CD14-positive monocyte (primary cell): ENCODE results near the gene PRMT5. TPM values are rescaled to one million over a fixed set of nuclear protein-coding genes. Genes with fewer than 3 reads are reported as not detected.

ENCODE experiments used
- DNase-seq, 3 donors: peaks; one replicate each; pipeline ENCODE4 v3.0.0-alpha.2; 2011 to 2022
- H2AFZ ChIP-seq: 2 replicates; pipeline ENCODE4 v1.6.0; 2012; ENCODE audit warnings: mild to moderate bottlenecking, low read depth, low read length, inconsistent platforms; ENCODE audit not compliant: insufficient read depth, poor library complexity, severe bottlenecking
- H3K27ac ChIP-seq, 2 donors: 1 replicate in 1 of 2; 2 replicates in 1 of 2; pipeline ENCODE4 v1.5.1; 2012 to 2013; ENCODE audit warnings: low read length in 2 of 2, control low read depth in 1 of 2, inconsistent platforms in 1 of 2, low read depth in 1 of 2, mild to moderate bottlenecking in 1 of 2
- H3K27me3 ChIP-seq, 2 donors: one replicate each; pipeline versions ENCODE4 v1.6.0 to v1.6.1; 2011 to 2013; ENCODE audit warnings: low read length in 2 of 2; ENCODE audit not compliant: control insufficient read depth in 2 of 2, insufficient read depth in 2 of 2
- H3K36me3 ChIP-seq, 2 donors: replicated peaks in 1 of 2; 1 replicate in 1 of 2; 2 replicates in 1 of 2; pipeline versions ENCODE4 v1.5.1 to v1.6.1; 2012 to 2013; ENCODE audit warnings: low read length in 2 of 2, control low read depth in 1 of 2, inconsistent platforms in 1 of 2, mild to moderate bottlenecking in 1 of 2; ENCODE audit not compliant: insufficient read depth in 2 of 2, control insufficient read depth in 1 of 2
- H3K4me1 ChIP-seq, 2 donors: 1 replicate in 1 of 2; 2 replicates in 1 of 2; pipeline versions ENCODE4 v1.5.1 to v1.6.1; 2012 to 2013; ENCODE audit warnings: low read length in 2 of 2, control low read depth in 1 of 2, inconsistent platforms in 1 of 2, mild to moderate bottlenecking in 1 of 2, moderate library complexity in 1 of 2; ENCODE audit not compliant: insufficient read depth in 2 of 2, control insufficient read depth in 1 of 2
- H3K4me2 ChIP-seq: replicated peaks from 2 replicates; pipeline ENCODE3; 2012; ENCODE audit warnings: low read length, moderate library complexity, mild to moderate bottlenecking; ENCODE audit not compliant: poor library complexity, severe bottlenecking; ENCODE audit errors: extremely low read depth
- H3K4me3 ChIP-seq, 3 experiments: fragments of 200-600 bp in 1 of 3; sonication (generic) in 1 of 3; replicated peaks in 1 of 3; 1 replicate in 2 of 3; 2 replicates in 1 of 3; pipeline ENCODE4 v1.5.1; 2011 to 2013; ENCODE audit warnings: low read length in 3 of 3, mild to moderate bottlenecking in 3 of 3, control low read depth in 2 of 3, low read depth in 2 of 3, inconsistent platforms in 1 of 3, moderate library complexity in 1 of 3
- H3K79me2 ChIP-seq: 2 replicates; pipeline ENCODE4 v1.6.0; 2012; ENCODE audit warnings: mild to moderate bottlenecking, control low read depth, inconsistent platforms, low read length, moderate library complexity; ENCODE audit not compliant: insufficient read depth
- H3K9ac ChIP-seq: 2 replicates; pipeline ENCODE4 v1.6.0; 2017; ENCODE audit warnings: low read length, mild to moderate bottlenecking; ENCODE audit not compliant: insufficient read depth, poor library complexity, severe bottlenecking
- H3K9me3 ChIP-seq, 2 donors: replicated peaks in 1 of 2; 1 replicate in 1 of 2; 2 replicates in 1 of 2; pipeline versions ENCODE4 v1.5.1 to v1.6.1; 2012 to 2013; ENCODE audit warnings: low read length in 2 of 2, control low read depth in 1 of 2; ENCODE audit not compliant: control insufficient read depth in 1 of 2, insufficient read depth in 1 of 2
- H4K20me1 ChIP-seq: 2 replicates; pipeline ENCODE4 v1.6.0; 2012; ENCODE audit warnings: mild to moderate bottlenecking, low read length, control low read depth, moderate library complexity; ENCODE audit not compliant: insufficient read depth
- H3K27ac Mint-ChIP-seq, 7 donors: one replicate each; pipeline ENCODE4 v1.8.0; 2020; ENCODE audit warnings: mild to moderate bottlenecking in 7 of 7, mixed read lengths in 7 of 7, moderate library complexity in 6 of 7, inconsistent platforms in 2 of 7
- H3K27me3 Mint-ChIP-seq, 3 donors: one replicate each; pipeline ENCODE4 v1.8.0; 2021 to 2022; ENCODE audit warnings: low read depth in 3 of 3, mild to moderate bottlenecking in 3 of 3, mixed read lengths in 3 of 3, moderate library complexity in 3 of 3, inconsistent platforms in 1 of 3
- H3K36me3 Mint-ChIP-seq, 2 donors: one replicate each; pipeline ENCODE4 v1.8.0; 2020; ENCODE audit warnings: mixed read lengths in 2 of 2, inconsistent platforms in 1 of 2, mild to moderate bottlenecking in 1 of 2
- H3K4me1 Mint-ChIP-seq: one replicate; pipeline ENCODE4 v1.8.0; 2020; ENCODE audit warnings: mild to moderate bottlenecking, mixed read lengths
- H3K4me3 Mint-ChIP-seq, 2 donors: one replicate each; pipeline ENCODE4 v1.8.0; 2020; ENCODE audit warnings: mild to moderate bottlenecking in 2 of 2, mixed read lengths in 2 of 2, moderate library complexity in 1 of 2
- H3K9me3 Mint-ChIP-seq, 7 donors: one replicate each; pipeline ENCODE4 v1.8.0; 2020 to 2022; ENCODE audit warnings: mixed read lengths in 7 of 7, mild to moderate bottlenecking in 6 of 7, moderate library complexity in 6 of 7, inconsistent platforms in 2 of 7
- WGBS: methylation state at CpG from one replicate; pipeline ENCODE4 v1.1.5; 2013; ENCODE audit warnings: missing lambda C conversion rate; ENCODE audit not compliant: insufficient coverage; 5-methylcytosine and 5-hydroxymethylcytosine counted together
- intact Hi-C, 2 donors: fragments of 100-400 bp; cut with micrococcal nuclease; formaldehyde crosslinking; loops; one replicate each; pipeline versions ENCODE4 v1.15.0 to v1.15.1; 2023
- polyA plus RNA-seq, 3 donors: library from polyadenylated mRNA; depleted of rRNA in 1 of 3; unstranded in 2 of 3; stranded (reverse) in 1 of 3; fragments of 300-500 nt in 2 of 3; fragments of >200 nt in 1 of 3; fragmentation: Illumina TruSeq in 2 of 3; gene quantifications; 1 replicate in 2 of 3; 2 replicates in 1 of 3; pipeline ENCODE4 v1.2.3, GENCODE V29; 2012 to 2021
- TF ChIP-seq, protein P1 (sequence below): fragments of 200-600 bp; IDR thresholded peaks from one replicate; pipeline ENCODE4 v1.8.0; 2022; ENCODE audit warnings: antibody characterized with exemption, mild to moderate bottlenecking

PRMT5 gene
- polyA plus RNA-seq, 3 donors: 38.7 to 44.4 (median 44.1) TPM

DNA sequence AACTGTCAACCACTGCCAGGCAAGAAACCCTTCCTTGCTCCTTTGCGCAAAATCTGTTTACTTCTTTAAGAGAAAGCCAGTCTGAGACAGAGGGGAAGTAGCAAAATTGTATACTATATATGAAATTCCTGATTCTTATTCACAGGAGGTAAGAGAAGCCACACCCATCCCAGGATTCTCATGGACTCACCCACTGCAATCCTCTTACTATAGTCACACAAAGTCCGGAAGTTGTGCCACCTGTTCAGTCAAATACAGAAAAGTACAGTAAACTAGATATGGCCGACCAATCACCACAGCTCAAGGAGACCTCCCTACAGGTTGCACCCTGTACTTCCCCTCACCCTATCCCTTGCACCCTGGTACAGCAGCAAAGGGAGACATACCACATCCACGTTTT is 2.9 kb downstream of the PRMT5 start:
- no peak overlapping the region for H3K9ac ChIP-seq
- TF ChIP-seq, protein P1, sequence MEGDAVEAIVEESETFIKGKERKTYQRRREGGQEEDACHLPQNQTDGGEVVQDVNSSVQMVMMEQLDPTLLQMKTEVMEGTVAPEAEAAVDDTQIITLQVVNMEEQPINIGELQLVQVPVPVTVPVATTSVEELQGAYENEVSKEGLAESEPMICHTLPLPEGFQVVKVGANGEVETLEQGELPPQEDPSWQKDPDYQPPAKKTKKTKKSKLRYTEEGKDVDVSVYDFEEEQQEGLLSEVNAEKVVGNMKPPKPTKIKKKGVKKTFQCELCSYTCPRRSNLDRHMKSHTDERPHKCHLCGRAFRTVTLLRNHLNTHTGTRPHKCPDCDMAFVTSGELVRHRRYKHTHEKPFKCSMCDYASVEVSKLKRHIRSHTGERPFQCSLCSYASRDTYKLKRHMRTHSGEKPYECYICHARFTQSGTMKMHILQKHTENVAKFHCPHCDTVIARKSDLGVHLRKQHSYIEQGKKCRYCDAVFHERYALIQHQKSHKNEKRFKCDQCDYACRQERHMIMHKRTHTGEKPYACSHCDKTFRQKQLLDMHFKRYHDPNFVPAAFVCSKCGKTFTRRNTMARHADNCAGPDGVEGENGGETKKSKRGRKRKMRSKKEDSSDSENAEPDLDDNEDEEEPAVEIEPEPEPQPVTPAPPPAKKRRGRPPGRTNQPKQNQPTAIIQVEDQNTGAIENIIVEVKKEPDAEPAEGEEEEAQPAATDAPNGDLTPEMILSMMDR: no peak
- no peak overlapping the region for H3K4me3 Mint-ChIP-seq
- no peaks in the 10 kb centered on the region for H4K20me1 ChIP-seq
- no peak overlapping the region for H3K4me2 ChIP-seq
- no peak overlapping the region for H3K27ac ChIP-seq
- H3K36me3 ChIP-seq: peaks cover 30 to 52% of the 10 kb centered on the region in 2 donors
- intact Hi-C loops: loop anchor here in 1 of 2 donors (10.0 kb wide), 1 partner anchor 1188 kb away; the partner anchor contains the start of genes DCAF11 and NRL
- H3K4me1 ChIP-seq: peaks cover 19 to 34% of the 10 kb centered on the region in 2 donors
- no peak overlapping the region for H2AFZ ChIP-seq
- peaks cover 46 to 53% of the 10 kb centered on the region in 2 donors for H3K36me3 Mint-ChIP-seq
- no peak for DNase-seq
- H3K9me3 Mint-ChIP-seq: no peaks in the 10 kb centered on the region
- WGBS: 100% methylated on average over 2 of the region's 4 CpGs
- H3K79me2 ChIP-seq: peaks cover 15% of the 10 kb centered on the region
- H3K27me3 Mint-ChIP-seq: no peaks in the 10 kb centered on the region
- peak overlapping the region in 1 of 7 donors; percentile 20 for H3K27ac Mint-ChIP-seq
- peaks cover 8% of the 10 kb centered on the region for H3K4me1 Mint-ChIP-seq
- H3K9me3 ChIP-seq: no peaks in the 10 kb centered on the region
- H3K4me3 ChIP-seq: no peak overlapping the region
- no peaks in the 10 kb centered on the region for H3K27me3 ChIP-seq

DNA sequence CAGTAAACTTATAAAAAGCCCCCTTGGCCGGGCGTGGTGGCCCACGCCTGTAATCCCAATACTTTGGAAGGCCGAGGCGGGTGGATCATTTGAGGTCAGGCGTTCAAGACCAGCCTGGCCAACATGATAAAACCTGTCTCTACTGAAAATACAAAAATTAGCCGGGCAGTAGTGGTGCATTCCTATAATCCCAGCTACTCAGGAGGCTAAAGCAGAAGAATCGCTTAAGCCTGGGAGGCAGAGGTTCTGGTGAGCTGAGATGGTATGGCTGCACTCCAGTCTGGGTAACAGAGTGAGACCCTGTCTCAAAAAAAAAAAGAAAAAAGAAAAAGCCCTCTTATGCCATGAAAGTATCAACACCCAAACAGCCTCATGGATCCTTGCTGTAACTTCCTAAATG is 3.7 kb downstream of the PRMT5 start:
- H3K4me2 ChIP-seq: no peak overlapping the region
- no peak for DNase-seq
- H3K4me1 ChIP-seq: peaks cover 15 to 29% of the 10 kb centered on the region in 2 donors
- H3K36me3 ChIP-seq: peaks cover 36 to 60% of the 10 kb centered on the region in 2 donors
- intact Hi-C loops: loop anchor here in 1 of 2 donors (10.0 kb wide), 1 partner anchor 1189 kb away; the partner anchor contains the start of genes DCAF11 and NRL
- H3K27me3 Mint-ChIP-seq: no peaks in the 10 kb centered on the region
- H3K36me3 Mint-ChIP-seq: peaks cover 54 to 61% of the 10 kb centered on the region in 2 donors
- no peak overlapping the region for H3K4me3 Mint-ChIP-seq
- 91% methylated on average over 4 of the region's 8 CpGs for WGBS
- no peaks in the 10 kb centered on the region for H3K27me3 ChIP-seq
- no peak overlapping the region for H3K4me3 ChIP-seq
- no peak overlapping the region for H2AFZ ChIP-seq
- peaks cover 15% of the 10 kb centered on the region for H3K79me2 ChIP-seq
- TF ChIP-seq, protein P1: no peak
- no peak overlapping the region for H3K27ac Mint-ChIP-seq
- no peaks in the 10 kb centered on the region for H3K9me3 ChIP-seq
- no peaks in the 10 kb centered on the region for H4K20me1 ChIP-seq
- H3K9ac ChIP-seq: no peak overlapping the region
- H3K4me1 Mint-ChIP-seq: peaks cover 8% of the 10 kb centered on the region
- no peak overlapping the region for H3K27ac ChIP-seq
- no peaks in the 10 kb centered on the region for H3K9me3 Mint-ChIP-seq
